ENCODE data around the gene CLTCL1. TPM values are rescaled to one million over a fixed set of nuclear protein-coding genes. Genes with fewer than 3 reads are reported as not detected.
"Not testable (repeated sequence)": the region's sequence is repeated elsewhere in the genome, so short reads cannot be mapped to it uniquely, and the experiment has no call there.

Gene CLTCL1
- total and polyA plus RNA-seq, 2 experiments from 2014 or later, result 6.6 to 15.1 TPM

DNA sequence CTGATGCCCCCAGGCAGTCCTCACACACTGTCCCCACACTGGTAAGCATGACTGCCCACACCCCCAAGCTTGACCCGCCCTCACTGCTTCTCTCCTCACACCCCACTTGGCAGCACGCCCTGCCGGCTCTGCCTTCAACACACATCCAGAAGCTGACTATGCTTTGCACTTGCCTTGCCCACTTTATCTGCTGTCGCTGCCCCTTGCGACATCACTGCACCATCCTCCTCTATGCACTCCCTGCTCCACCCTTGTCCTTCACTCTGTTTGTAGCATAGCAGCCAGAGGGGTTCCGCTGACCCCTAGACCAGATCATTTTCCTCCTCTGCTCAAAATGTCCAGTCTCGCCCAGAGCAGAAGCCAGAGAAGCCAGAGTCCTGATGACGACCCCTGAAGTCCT, 87.7 kb downstream of the CLTCL1 start:
- Histone ChIP-seq H3K79me2 (replicated peaks; ENCODE audit: insufficient read depth) (no peaks in the 10 kb centered on the region), H3K4me2 (no peak overlapping the region), H3K27ac (ENCODE audit: low read depth) (no peak overlapping the region), H3F3A (replicated peaks; ENCODE audit: low read depth) (no peaks in the 10 kb centered on the region), H4K20me1 (replicated peaks; ENCODE audit: insufficient read depth) (no peaks in the 10 kb centered on the region), H3K4me1 (ENCODE audit: insufficient read depth) (no peaks in the 10 kb centered on the region), H3K9me2 (ENCODE audit: insufficient read depth) (no peaks in the 10 kb centered on the region), H2AFZ (no peak overlapping the region), H3K4me3 (no peak overlapping the region), H3K36me3 (ENCODE audit: insufficient read depth) (no peaks in the 10 kb centered on the region), H3K27me3 (ENCODE audit: insufficient read depth) (no peaks in the 10 kb centered on the region)
- no peak for ATAC-seq
- Mint-ChIP-seq H3K36me3 (ENCODE audit: low read depth) (peaks cover 10% of the 10 kb centered on the region; the same call in 2 of the 3 replicates), H3K27ac (no peak overlapping the region; the same call in 1 of the 2 replicates), H3K27me3 (ENCODE audit: insufficient read depth, low read depth, poor library complexity) (peaks cover 8% of the 10 kb centered on the region), H3K4me1 (peaks cover 9% of the 10 kb centered on the region), H3K9me3 (peaks cover 5% of the 10 kb centered on the region; the same call in 1 of the 3 replicates), H3K4me3 (no peak overlapping the region)
- DNase-seq (ENCODE audit: low spot score), result no peak
- TF ChIP-seq, protein P1, sequence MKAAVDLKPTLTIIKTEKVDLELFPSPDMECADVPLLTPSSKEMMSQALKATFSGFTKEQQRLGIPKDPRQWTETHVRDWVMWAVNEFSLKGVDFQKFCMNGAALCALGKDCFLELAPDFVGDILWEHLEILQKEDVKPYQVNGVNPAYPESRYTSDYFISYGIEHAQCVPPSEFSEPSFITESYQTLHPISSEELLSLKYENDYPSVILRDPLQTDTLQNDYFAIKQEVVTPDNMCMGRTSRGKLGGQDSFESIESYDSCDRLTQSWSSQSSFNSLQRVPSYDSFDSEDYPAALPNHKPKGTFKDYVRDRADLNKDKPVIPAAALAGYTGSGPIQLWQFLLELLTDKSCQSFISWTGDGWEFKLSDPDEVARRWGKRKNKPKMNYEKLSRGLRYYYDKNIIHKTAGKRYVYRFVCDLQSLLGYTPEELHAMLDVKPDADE (IDR thresholded peaks at IDR 0.05), result no peak

DNA sequence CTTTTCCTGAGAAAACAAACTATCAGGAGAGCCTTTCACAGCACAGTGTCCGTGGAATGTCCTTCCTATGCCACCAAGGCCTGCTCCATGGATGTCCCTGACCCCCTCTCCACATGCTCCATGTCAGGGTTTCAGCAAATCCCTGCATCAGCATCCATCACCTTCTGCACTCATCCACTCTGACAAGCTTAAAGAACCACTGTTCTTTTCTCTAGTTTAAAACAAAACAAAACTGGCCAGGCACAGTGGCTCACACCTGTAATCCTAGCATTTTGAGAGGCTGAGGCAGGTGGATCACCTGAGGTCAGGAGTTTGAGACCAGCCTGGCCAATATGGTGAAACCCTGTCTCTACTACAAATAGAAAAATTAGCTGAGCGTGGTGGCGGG, 88.7 kb downstream of the CLTCL1 start:
- H4K20me1 ChIP-seq (replicated peaks; ENCODE audit: insufficient read depth); H3K9me3 Mint-ChIP-seq; ATAC-seq; H3K4me3 ChIP-seq; H3K27ac Mint-ChIP-seq; H3F3A ChIP-seq (replicated peaks; ENCODE audit: low read depth); H2AFZ ChIP-seq; DNase-seq (ENCODE audit: low spot score); H3K27me3 Mint-ChIP-seq (ENCODE audit: insufficient read depth, low read depth, poor library complexity); H3K4me2 ChIP-seq; H3K27me3 ChIP-seq (ENCODE audit: insufficient read depth); H3K27ac ChIP-seq (ENCODE audit: low read depth); H3K36me3 Mint-ChIP-seq (ENCODE audit: low read depth); H3K4me3 Mint-ChIP-seq; H3K79me2 ChIP-seq (replicated peaks; ENCODE audit: insufficient read depth); H3K9me2 ChIP-seq (ENCODE audit: insufficient read depth); H3K4me1 ChIP-seq (ENCODE audit: insufficient read depth); H3K36me3 ChIP-seq (ENCODE audit: insufficient read depth): not testable (repeated sequence)
- peaks cover 14% of the 10 kb centered on the region for H3K4me1 Mint-ChIP-seq

DNA sequence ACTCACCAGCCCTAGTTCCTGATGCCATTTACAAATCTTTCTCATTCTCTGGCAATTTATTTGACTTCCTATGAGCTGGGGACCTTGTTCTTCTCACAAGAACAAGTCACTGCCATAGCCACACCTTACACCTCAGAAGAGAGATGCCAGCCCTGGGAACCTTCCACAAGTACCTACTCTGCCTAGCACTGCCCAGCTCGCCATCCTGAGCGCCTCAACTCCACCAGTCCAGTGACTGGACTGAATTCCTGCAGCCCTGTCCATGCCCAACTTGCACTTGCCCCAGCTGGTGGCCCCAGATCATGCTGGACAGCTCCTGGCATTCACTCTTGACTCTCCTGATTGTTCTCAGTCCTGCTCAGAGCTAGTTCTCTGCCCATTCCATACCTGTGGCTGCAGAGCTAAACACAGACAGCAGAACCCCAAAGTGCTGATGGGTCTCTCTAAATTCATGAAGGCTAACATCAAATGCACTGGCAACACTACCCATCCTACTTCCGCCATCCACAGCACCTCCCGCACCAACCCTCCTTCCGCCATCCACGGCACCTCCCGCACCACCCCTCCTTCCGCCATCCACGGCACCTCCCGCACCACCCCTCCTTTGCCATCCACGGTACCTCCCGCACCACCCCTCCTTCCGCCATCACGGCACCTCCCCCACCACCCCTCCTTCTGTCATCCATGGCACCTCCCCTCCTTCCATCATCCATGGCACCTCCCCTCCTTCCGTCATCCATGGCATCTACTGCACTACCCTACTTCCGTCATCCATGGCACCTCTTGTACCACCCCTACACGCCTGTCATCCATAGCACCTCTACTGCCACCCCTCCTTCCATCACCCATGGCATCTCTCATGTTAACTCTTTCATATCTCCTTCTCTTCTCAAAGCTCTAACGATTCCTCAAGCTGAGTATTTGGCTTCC, 89.4 kb downstream of the CLTCL1 start:
- H3K4me1 Mint-ChIP-seq, result peaks cover 10% of the 10 kb centered on the region
- H3K27ac Mint-ChIP-seq, result no peak overlapping the region
- ATAC-seq (no peak), DNase-seq (ENCODE audit: low spot score) (no peak)
- Histone ChIP-seq H3F3A (replicated peaks; ENCODE audit: low read depth) (no peaks in the 10 kb centered on the region), H3K79me2 (replicated peaks; ENCODE audit: insufficient read depth) (no peaks in the 10 kb centered on the region), H3K27me3 (ENCODE audit: insufficient read depth) (no peaks in the 10 kb centered on the region), H3K4me1 (ENCODE audit: insufficient read depth) (no peaks in the 10 kb centered on the region), H3K36me3 (ENCODE audit: insufficient read depth) (no peaks in the 10 kb centered on the region), H3K27ac (ENCODE audit: low read depth) (no peak overlapping the region), H2AFZ (no peak overlapping the region), H3K4me3 (no peak overlapping the region), H3K4me2 (no peak overlapping the region), H4K20me1 (replicated peaks; ENCODE audit: insufficient read depth) (no peaks in the 10 kb centered on the region), H3K9me2 (ENCODE audit: insufficient read depth) (no peaks in the 10 kb centered on the region)
- peaks cover 10% of the 10 kb centered on the region; the same call in 1 of the 3 replicates for H3K36me3 Mint-ChIP-seq (ENCODE audit: low read depth)
- TF ChIP-seq CREB1 (CRISPR knock-in tag; IDR thresholded peaks at IDR 0.05; ENCODE audit: low read depth), result no peak
- TF ChIP-seq, protein P2, sequence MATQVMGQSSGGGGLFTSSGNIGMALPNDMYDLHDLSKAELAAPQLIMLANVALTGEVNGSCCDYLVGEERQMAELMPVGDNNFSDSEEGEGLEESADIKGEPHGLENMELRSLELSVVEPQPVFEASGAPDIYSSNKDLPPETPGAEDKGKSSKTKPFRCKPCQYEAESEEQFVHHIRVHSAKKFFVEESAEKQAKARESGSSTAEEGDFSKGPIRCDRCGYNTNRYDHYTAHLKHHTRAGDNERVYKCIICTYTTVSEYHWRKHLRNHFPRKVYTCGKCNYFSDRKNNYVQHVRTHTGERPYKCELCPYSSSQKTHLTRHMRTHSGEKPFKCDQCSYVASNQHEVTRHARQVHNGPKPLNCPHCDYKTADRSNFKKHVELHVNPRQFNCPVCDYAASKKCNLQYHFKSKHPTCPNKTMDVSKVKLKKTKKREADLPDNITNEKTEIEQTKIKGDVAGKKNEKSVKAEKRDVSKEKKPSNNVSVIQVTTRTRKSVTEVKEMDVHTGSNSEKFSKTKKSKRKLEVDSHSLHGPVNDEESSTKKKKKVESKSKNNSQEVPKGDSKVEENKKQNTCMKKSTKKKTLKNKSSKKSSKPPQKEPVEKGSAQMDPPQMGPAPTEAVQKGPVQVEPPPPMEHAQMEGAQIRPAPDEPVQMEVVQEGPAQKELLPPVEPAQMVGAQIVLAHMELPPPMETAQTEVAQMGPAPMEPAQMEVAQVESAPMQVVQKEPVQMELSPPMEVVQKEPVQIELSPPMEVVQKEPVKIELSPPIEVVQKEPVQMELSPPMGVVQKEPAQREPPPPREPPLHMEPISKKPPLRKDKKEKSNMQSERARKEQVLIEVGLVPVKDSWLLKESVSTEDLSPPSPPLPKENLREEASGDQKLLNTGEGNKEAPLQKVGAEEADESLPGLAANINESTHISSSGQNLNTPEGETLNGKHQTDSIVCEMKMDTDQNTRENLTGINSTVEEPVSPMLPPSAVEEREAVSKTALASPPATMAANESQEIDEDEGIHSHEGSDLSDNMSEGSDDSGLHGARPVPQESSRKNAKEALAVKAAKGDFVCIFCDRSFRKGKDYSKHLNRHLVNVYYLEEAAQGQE (IDR thresholded peaks at IDR 0.05; ENCODE audit: unreplicated experiment), result peak; percentile 54
- no peak overlapping the region for H3K4me3 Mint-ChIP-seq
- H3K9me3 Mint-ChIP-seq, result peaks cover 5% of the 10 kb centered on the region; the same call in 1 of the 3 replicates
- H3K27me3 Mint-ChIP-seq (ENCODE audit: insufficient read depth, low read depth, poor library complexity), result peaks cover 11% of the 10 kb centered on the region

Data from GM23338 (cell line).